Fibroblast of mammary gland (primary cell): ENCODE data around the gene NMT1.

ENCODE experiments used
- DNase-seq: peaks from one replicate; pipeline ENCODE4 v3.0.0-alpha.2; 2010; ENCODE audit warnings: low read depth
- H3K4me3 ChIP-seq: 2 replicates; pipeline ENCODE4 v1.5.1; 2011; ENCODE audit warnings: low read depth, mild to moderate bottlenecking, low read length, moderate library complexity; ENCODE audit not compliant: control insufficient read depth
- TF ChIP-seq, protein P1 (sequence below): conservative IDR thresholded peaks from 2 replicates; pipeline ENCODE4 v1.5.1; 2011; ENCODE audit warnings: low read depth, low read length, inconsistent platforms; ENCODE audit not compliant: control insufficient read depth, insufficient read depth

The NMT1 gene

DNA sequence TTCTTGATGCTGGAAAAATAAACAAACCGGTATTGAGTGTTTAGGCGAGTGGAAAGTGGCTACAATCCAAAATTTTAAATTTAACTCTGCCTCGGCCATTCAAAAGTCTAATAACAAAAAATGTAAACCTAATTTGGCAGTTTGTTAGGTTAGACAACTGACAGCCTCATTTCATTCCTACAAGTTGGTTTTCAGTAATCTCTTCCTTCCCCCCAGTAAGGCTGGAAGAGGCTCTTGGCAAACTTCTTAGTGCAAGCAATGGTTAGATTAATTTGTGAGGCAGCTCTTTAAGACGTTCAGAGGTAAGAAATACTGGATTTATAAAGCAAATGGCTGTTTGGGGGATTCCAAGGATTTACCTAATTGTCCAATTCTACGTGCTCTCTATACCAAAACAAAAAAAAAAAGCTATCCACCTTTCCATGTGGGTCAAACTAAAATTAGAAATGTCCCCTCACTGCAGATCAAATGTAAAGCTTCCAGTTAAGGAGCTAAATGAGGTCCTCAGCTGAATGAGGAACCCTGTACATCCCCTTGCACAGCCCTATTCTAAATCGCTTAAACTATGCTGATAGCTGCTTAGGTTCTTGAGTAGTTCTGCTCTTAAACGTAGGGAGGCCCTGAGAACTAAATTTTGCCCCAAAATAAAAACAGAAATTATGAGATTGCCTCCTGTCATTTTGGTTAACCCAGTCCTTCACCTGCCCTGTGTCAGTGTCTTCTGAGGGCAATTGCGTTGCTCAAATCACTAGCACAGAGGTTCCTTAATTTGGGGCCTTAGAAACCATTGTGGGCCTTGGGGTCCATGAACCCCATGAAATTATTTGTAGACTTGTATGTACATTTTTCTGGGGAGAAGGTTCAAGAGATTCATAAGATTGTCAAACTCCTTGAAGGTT lies 90.0 kb downstream of the NMT1 start:
- H3K4me3 ChIP-seq = peak overlapping the region; percentile 63
- no peak for DNase-seq
- TF ChIP-seq, protein P1, sequence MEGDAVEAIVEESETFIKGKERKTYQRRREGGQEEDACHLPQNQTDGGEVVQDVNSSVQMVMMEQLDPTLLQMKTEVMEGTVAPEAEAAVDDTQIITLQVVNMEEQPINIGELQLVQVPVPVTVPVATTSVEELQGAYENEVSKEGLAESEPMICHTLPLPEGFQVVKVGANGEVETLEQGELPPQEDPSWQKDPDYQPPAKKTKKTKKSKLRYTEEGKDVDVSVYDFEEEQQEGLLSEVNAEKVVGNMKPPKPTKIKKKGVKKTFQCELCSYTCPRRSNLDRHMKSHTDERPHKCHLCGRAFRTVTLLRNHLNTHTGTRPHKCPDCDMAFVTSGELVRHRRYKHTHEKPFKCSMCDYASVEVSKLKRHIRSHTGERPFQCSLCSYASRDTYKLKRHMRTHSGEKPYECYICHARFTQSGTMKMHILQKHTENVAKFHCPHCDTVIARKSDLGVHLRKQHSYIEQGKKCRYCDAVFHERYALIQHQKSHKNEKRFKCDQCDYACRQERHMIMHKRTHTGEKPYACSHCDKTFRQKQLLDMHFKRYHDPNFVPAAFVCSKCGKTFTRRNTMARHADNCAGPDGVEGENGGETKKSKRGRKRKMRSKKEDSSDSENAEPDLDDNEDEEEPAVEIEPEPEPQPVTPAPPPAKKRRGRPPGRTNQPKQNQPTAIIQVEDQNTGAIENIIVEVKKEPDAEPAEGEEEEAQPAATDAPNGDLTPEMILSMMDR = no peak

DNA sequence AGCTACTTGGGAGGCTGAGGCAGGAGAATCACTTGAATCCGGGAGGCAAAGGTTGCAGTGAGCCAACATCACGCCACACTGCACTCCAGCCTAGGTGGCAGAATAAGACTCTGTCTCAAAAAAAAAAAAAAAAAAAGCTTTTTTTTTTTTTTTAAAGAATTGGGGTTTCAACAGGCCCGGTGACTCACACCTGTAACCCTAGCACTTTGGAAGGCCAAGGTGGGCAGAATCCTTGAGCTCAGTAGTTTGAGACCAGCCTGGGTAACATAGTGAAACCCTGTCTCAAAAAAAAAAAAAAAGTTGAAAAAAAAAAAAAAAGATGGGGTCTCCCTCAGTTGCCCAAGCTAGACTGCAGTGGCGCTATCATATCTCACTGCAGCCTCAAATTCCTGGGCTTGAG lies 93.9 kb downstream of the NMT1 start:
- DNase-seq = no peak
- TF ChIP-seq, protein P1 = no peak
- H3K4me3 ChIP-seq = no peak overlapping the region

- no peak overlapping the region for H3K4me3 ChIP-seq
- TF ChIP-seq, protein P1 = no peak
- DNase-seq = no peak
Measured at GRCh38 chr17:45155483-45155882, 94.4 kb downstream of the NMT1 start.

DNA sequence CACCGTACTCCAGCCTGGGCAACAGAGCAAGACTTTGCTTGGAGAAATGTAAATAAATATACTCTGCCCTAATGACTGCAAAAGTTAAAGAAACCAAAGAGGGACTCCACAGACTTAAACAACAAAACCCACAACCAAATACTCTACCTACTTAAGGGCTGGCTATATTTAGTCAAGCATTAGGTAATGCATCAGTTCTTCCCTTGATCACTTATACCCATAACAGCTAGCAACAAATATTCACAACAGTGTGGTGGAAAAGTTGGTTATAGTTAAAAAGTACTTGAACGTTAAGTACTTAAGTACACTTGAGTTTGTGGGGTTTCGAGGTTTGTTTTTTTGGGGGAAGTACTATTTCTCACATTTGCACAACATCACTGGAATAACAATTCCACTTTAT lies 95.1 kb downstream of the NMT1 start:
- DNase-seq = no peak
- no peak overlapping the region for H3K4me3 ChIP-seq
- TF ChIP-seq, protein P1 = no peak
